Measurements from ENCODE around the gene DGKD. TPM values are rescaled to one million over a fixed set of nuclear protein-coding genes. Genes with fewer than 3 reads are reported as not detected.

Gene DGKD
- total RNA-seq, 1 donor: 16.0 TPM

DNA sequence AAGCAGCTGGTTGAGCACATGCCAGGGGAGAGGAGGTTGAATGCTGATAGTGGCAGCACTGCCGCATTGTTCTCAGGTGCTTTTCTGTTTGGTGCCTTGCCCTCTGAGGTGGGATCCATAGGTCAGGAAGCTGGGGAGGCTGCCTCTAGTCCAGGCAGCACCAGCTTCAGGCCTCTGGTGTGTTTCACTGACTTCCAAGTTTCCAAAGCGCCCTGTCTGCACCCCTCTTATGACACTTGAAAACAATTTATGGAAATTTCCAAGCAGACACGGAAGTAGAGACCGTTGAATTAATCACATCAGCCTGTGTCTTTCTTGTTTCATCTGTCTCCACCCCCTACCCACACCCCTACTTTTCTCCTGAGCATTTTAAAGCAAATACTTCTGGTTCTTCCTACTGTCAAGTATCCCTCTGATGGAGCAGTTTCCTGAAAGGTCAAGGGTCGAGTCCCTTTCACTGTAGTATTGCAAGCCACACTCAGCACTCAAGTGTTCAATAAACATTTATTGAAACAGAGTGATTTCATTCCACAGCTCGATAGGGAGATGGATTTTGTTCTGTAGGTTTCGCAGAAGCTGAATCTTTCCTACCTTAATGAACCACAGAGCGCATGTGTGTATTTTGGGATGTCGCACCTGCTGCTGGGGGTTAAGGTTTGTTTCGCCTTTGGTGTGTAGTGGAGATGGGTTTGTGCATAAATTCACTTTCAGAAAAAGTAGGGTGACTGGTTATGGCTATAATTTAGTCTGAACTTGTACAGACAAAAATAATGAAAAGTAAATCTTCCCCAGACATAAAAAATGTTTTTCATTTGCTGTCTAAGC, 21.4 kb downstream of the DGKD start:
- H3K4me3 ChIP-seq (ENCODE audit: low read depth, low read length): no peak overlapping the region
- TF ChIP-seq, protein P1, sequence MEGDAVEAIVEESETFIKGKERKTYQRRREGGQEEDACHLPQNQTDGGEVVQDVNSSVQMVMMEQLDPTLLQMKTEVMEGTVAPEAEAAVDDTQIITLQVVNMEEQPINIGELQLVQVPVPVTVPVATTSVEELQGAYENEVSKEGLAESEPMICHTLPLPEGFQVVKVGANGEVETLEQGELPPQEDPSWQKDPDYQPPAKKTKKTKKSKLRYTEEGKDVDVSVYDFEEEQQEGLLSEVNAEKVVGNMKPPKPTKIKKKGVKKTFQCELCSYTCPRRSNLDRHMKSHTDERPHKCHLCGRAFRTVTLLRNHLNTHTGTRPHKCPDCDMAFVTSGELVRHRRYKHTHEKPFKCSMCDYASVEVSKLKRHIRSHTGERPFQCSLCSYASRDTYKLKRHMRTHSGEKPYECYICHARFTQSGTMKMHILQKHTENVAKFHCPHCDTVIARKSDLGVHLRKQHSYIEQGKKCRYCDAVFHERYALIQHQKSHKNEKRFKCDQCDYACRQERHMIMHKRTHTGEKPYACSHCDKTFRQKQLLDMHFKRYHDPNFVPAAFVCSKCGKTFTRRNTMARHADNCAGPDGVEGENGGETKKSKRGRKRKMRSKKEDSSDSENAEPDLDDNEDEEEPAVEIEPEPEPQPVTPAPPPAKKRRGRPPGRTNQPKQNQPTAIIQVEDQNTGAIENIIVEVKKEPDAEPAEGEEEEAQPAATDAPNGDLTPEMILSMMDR (IDR thresholded peaks at IDR 0.05; ENCODE audit: insufficient read depth, low read depth, low read length): no peak
- no peak for DNase-seq (ENCODE audit: low read depth)

DNA sequence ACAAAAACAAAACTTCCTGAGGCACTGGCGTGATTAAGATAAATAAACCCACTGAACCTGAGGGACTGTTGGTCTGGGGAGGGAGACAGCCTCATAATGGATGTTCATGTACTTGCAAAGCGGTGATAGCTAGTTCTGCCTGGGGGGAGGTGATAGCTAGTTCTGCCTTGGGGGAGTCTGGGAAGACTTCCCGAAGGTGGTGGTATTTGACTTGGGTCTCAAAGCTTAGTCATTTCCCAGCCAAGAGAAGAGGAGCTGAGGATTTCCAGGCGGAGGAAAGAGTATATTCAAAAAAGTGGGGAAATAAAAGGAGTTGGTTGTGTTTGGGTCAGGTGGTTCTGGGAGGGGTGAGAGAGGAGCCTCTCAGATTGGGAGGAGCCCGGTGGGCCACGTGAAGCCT, 24.7 kb downstream of the DGKD start:
- no peak for DNase-seq (ENCODE audit: low read depth)
- TF ChIP-seq, protein P1 (IDR thresholded peaks at IDR 0.05; ENCODE audit: insufficient read depth, low read depth, low read length): no peak
- H3K4me3 ChIP-seq (ENCODE audit: low read depth, low read length): no peak overlapping the region

DNA sequence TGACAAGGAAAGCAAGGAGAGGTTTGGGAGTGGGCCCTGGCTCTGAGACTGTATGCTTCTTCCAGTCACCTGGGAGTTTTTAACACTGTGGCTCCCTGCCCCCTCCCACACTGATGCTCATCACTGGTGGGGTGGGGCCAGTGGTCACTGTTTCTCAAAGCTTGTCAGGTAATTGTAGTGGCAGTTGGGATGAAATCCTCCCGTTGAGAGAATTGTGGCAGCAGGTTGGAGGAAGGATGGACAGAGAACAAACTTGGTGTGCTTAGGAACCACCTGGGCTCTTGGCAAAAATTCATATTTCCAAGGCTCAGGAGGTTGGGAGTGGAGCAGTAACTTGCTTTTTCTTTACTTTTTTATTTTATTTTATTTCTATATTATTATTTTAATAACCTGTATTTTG, 25.1 kb downstream of the DGKD start:
- DNase-seq (ENCODE audit: low read depth): no peak
- H3K4me3 ChIP-seq (ENCODE audit: low read depth, low read length): no peak overlapping the region
- TF ChIP-seq, protein P1 (IDR thresholded peaks at IDR 0.05; ENCODE audit: insufficient read depth, low read depth, low read length): no peak

DNA sequence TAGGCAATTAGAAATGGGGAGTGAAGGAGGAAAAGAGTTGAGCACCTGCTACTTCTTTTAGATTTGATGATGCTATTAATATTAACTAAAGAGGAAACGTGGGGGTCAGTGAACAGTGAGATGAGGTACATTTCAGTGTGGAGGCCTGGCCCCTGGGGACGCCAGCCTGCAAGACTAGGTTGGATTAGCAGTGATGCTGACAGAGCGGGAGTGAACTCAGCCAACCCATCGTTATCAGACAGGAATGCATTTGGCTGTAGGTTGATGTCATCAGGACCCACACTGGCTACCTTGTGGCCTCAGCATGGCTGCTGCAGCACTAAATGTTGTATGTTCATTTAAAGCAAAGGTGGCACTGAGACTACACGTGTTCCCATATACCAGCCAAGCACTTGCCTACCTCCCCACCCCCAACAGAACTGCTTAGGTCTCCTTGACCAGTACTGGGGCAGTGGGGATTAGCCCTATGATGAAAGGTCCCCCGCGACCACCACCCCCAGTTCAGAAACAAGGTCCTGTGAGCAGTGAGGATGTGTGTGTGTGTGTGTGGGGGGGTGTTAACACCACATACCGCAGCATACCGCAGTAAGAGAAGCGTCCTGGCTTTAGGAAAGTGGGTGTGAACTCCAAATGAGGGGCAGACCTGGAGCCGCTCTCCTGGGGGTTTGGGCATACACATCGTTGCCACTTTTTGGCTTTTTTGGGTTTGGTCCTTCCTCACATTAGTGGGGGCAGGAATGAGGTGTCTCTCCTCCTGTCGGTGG, 26.0 kb downstream of the DGKD start:
- TF ChIP-seq, protein P1 (IDR thresholded peaks at IDR 0.05; ENCODE audit: insufficient read depth, low read depth, low read length): no peak
- no peak overlapping the region for H3K4me3 ChIP-seq (ENCODE audit: low read depth, low read length)
- peak; percentile 30 for DNase-seq (ENCODE audit: low read depth)

DNA sequence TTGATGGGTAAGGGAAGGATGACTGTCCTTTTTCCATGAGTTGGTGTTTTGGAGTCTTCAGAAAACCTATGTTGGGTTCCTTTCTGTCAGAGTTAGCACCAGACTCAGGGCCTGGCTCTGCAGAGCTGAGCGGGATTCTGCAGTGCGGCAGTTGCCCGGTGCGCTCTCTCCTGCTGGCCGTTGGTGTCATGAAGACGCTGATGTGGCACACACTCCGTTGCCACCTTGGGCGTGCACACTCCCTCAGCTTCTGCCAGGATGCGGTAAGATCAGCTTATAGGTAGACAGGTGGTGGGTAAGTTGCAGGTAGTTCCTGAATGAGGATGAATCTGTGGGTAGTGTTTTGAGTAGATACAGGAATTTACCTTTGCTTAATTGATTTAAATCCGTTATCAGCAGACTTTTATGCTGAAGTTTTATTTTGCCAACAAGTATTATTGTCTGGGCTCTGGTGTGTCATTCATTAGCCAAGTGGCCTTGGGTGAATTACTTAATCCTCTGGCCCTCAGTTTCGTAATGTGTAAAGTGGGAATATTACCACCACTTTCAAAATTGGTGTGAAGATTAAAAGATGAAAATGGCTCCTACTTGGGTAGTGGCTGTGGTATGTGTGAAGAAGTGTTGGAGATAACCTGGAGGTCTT, 26.8 kb downstream of the DGKD start:
- H3K4me3 ChIP-seq (ENCODE audit: low read depth, low read length): no peak overlapping the region
- DNase-seq (ENCODE audit: low read depth): no peak
- TF ChIP-seq, protein P1 (IDR thresholded peaks at IDR 0.05; ENCODE audit: insufficient read depth, low read depth, low read length): no peak

DNA sequence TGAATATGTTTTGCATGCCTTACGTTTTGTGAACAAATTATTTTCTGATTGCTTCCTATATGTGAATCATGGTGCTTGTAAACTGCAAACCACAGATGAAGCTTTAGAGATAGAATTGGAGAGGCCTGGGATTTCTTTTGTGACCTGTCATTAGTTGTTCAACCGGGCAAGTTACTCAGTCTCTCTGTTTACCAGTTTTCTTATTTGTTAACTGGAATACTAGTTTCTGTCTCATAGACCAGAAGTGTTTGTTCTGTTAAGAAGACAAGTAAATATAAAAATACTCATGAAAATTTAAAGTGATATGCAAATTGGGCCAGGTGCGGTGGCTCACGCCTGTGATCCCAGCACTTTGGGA, 27.3 kb downstream of the DGKD start:
- H3K4me3 ChIP-seq (ENCODE audit: low read depth, low read length): no peak overlapping the region
- DNase-seq (ENCODE audit: low read depth): peak; percentile 29
- TF ChIP-seq, protein P1 (IDR thresholded peaks at IDR 0.05; ENCODE audit: insufficient read depth, low read depth, low read length): no peak
